HG02642 (cell line): ENCODE measurements around the gene CCDC150.
A peak's percentile ranks its signal among the peaks of the same experiment; 100 is the strongest.
"Not testable (repeated sequence)": the region's sequence is repeated elsewhere in the genome, so short reads cannot be mapped to it uniquely, and the experiment has no call there.

Experiments used
- ATAC-seq: cut with Tn5 transposase; IDR thresholded peaks from one replicate; pipeline ENCODE4 v1.9.1; 2021; ENCODE audit warnings: mild to moderate bottlenecking; ENCODE audit not compliant: unreplicated experiment, poor library complexity

Gene CCDC150

DNA sequence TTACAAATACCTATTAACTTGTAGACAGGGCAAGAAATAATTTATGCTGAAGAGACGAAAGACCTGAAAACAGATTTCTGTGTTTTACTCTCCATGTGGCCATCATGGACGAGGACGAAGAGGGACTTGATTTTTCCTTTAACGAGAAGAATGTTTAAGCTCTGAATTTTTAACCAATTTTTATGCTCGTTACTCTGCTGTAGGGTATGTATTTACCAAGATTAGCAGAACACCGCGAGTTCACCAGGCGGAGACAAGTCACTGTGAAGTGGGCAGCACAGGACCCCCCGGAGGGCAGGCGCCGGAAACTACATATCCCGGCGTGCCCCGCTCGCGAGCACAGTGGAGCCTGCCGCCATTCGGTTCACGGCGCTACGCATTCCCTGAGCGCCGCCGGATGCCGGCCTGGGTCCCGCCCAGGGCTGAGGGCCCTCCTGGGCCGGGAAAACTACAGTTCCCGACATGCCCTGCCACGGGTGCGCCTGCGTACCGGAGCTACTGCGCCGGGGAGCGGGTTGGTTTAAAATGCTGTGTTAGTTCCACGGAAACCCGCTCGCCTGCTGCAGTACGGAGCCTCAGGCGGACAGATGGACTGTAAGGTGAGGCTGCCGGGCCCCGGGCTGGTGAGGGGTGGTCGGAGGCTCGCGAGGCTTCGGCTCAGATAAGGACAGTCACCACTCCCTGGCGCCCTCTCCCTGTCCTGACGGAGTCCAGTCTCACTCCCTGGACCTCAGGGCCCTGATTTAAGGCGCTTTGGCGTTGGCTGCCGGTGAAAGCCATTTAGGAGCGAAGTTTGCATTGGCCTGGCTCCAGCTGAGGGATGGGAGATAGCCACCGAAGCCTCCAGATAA is at the start of gene CCDC150:
Gene CCDC150 (plus strand): TSS at position 536 of the 851 bp plus-strand sequence. CDS start 52 bp downstream, at position 588.
- peak; percentile 100 for ATAC-seq

GRCh38 chr2:196590286-196590685 is 49.2 kb upstream of the CCDC150 start:
- no peak for ATAC-seq

GRCh38 chr2:196591004-196591403 is 48.5 kb upstream of the CCDC150 start:
- no peak for ATAC-seq

GRCh38 chr2:196591621-196592022 is 47.9 kb upstream of the CCDC150 start:
- ATAC-seq, result no peak

DNA sequence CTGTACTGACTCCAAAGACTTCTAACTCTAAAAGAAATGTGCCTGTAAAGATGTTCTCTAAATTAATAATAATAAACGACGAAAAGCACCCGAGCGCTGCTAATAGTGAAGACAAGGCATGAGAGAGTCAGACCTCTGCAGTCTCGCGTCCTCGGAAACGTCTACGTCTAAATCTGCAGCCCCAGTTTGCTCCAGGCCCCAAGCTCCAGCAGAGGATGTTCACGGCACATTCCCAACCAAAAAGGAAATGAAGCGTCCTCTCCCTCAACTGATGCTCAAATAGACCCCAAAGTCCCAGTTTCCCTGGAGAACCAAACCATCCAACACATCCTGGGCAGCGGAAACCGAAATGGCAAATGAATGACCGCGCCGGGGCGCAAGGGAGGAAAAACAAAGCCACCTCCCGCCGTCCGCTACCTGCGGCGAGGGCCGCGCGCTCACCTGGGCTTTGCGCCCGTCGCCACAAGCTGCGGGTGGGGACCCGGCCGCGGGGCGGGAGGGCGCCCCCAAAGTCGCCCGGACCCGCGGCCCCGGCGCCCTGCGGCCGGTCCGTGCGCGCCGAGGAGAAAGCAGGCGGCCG is 47.1 kb upstream of the CCDC150 start:
- ATAC-seq, result peak; percentile 15

DNA sequence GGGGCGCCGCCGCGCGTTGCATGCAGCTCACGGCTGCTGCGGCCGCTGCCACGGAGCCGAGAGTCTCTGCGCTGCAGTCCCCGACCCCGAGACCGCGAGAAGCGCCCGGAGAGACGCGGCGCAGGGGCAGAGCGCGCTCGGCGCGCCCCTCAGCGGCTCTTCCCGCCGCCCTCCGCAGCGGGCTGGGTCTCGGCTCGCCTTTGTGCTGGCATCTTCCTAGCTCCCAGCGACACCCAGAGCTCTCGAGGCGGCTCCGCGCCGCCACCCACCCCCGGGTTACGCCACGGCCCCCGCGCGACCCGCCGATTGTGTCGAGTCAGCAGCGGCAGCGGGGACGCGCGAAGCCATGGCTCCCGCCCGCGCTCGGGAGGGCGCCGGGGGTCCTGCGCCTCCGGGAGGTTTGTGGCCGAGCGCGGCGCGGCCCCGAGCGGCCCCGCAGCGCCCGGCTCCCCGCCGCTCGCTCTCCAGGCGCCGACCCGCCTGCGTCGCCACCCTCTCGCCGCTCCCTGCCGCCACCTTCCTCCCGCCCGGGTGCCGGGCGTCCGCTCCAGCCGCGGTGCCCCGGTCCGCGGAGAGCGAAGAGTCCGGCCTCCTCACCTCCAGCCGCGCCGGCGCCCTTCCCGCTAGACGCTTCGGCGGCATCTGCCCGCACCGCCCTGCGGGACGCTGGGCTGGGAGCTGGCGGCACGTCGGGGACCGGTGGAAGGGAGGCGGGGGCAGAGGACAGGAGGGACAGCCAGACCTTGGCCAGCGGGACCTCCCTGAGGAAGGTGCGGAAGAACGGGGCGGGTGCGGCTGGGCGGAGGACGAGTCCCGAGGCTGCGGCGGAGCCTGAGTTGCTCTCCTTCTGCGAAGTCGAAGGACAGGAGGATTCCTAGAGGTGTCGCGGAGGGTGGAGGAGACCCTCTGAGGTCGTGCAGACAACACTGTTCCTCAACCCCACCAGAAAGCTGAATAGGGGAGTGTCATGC is 46.3 kb upstream of the CCDC150 start, which contains the start of gene HECW2:
Gene HECW2 (minus strand): TSS at position 644 of the 971 bp plus-strand sequence.
- ATAC-seq, result peak; percentile 69

DNA sequence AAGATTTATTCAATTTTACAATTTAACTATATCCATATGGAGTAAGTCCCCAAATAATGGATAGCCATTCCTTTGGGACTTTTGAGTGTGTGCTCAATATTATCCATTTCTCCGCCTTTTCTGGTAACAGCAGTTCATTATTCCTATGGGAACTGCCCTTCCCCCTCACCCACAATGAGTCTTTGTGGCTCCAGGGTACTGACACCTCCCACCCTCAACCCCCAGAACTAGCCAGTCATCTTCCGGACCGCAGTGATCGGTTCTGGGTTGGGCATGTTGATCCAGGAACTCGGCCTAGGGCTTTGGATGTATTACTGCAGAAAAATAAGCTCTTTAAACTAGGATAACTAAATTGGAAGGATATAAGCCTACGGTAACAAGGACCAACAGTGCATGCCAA is 45.4 kb upstream of the CCDC150 start:
- no peak for ATAC-seq

DNA sequence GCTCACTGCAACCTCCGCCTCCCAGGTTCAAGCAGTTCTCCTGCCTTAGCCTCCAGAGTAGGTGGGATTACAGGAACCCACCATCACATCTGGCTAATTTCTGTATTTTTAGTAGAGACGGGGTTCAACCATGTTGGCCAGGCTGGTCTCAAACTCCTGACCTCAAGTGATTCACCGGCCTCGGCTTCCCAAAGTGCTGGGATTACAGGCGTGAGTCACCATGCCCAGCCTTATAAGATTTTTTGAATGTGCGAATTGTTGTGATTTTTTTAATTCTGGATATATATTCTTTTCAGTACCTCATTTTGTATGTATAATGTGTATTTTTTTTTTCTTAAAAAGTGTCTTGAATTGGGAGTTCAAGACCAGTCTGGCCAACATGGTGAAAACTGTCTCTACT is 42.0 kb upstream of the CCDC150 start:
- ATAC-seq, result no peak

DNA sequence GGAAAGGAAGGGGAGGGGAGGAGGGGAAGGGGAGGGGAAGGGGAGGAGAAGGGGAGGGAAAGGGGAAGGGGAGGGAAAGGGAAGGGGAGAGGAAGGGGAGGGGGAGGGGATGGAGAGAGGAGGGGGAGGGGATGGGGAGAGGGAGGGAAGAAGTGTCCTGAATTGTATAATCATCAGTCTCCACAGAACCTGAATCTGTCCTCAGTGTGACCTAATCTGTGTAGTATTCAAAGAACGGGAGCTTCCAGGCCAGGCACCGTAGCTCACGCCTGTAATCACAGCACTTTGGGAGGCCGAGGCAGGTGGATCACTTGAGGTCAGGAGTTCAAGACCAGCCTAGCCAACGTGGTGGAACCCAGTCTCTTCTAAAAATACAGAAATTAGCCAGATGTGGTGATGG is 41.1 kb upstream of the CCDC150 start:
- no peak for ATAC-seq

- no peak for ATAC-seq
Observed at GRCh38 chr2:196598846-196599245, 40.7 kb upstream of the CCDC150 start.

GRCh38 chr2:196601430-196602306 is 37.8 kb upstream of the CCDC150 start:
- ATAC-seq, result no peak

DNA sequence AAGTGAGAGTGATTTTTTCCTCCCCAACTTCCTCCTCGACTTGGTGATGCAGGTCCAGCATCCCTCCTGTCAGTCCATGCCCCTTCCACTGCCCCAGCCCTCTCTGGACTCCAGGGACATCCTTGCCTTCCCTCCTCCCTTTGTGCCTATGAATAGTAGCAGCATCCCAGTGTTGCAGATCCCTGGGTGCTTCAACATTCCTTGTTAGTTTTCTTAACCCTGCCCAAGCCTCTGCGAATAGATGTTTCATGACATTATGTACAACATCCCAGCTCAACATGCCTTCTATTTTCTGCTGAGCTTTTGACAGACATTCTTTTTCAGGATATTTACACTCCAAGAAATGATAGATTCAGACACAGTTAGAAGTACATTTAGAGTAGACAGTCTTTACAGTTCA is 35.3 kb upstream of the CCDC150 start:
- no peak for ATAC-seq

GRCh38 chr2:196606516-196606915 is 33.0 kb upstream of the CCDC150 start:
- no peak for ATAC-seq

DNA sequence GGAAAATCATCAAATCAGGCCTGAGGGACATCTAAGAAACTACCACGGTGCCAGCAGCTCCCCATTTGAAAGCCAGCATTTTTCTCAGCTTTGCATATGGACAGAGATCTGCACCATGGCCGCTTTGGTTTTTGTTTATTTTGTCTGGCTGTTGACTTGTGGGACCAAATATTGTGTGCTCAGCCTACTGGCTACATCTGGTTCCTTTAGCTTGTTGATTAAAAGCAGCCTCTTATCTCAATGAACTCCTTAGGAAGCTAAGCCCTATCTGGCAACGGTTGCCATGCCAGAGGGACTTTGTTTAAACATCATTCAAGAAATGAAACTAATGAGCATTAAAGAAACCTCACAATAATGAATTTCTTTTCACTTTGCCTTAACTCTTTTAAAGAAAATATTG is 32.4 kb upstream of the CCDC150 start:
- ATAC-seq, result no peak

DNA sequence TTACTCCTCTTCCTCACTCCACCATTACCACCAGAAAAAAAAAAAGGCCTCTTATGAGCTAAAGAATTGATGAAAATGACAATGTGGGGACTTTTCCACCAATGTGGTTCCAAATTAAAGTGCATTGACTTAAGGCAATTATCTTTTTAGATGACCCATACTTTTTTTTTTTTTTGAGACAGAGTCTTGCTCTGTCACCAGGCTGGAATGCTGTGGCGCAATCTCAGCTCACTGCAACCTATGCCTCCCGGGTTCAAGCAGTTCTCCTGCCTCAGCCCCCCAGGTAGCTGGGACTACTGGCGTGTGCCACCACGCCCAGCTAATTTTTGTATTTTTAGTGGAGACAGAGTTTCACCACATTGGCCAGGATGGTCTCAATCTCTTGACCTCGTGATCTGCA is 31.6 kb upstream of the CCDC150 start:
- not testable (repeated sequence) for ATAC-seq

GRCh38 chr2:196609806-196610205 is 29.7 kb upstream of the CCDC150 start:
- ATAC-seq, result no peak

GRCh38 chr2:196610796-196611195 is 28.7 kb upstream of the CCDC150 start:
- no peak for ATAC-seq

GRCh38 chr2:196613302-196613701 is 26.2 kb upstream of the CCDC150 start:
- ATAC-seq, result no peak

DNA sequence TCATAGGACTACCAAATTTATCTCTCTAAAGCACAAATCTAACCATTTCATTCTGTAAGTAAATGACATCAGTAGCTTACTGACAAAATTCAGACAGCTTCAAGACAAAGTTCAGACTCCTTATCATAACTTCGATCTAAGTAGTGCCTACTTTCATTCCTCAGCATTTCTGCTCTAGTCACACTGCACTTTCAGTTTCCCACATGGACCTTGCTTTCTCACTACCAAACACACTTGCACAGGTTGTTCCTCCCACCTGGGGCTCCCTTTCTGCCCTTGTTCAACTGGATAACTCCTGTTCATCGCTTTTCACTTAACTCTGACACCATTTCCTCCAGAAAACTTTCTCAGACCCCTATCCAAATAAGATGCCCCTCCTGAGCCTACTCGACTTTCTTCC is 22.1 kb upstream of the CCDC150 start:
- no peak for ATAC-seq

- ATAC-seq, result no peak
Observed at GRCh38 chr2:196618661-196619060, 20.9 kb upstream of the CCDC150 start.
